ENCODE results near the gene TBC1D30.
"Not testable (repeated sequence)": the region's sequence is repeated elsewhere in the genome, so short reads cannot be mapped to it uniquely, and the experiment has no call there.

TBC1D30 gene

GRCh38 chr12:64806173-64806572 is 18.3 kb upstream of the TBC1D30 start:
- DNase-seq, result no peak

GRCh38 chr12:64806593-64807460 is 17.6 kb upstream of the TBC1D30 start:
- DNase-seq, result peak in 1 of 56 donors; percentile 7

GRCh38 chr12:64808110-64808509 is 16.3 kb upstream of the TBC1D30 start:
- DNase-seq, result no peak

- no peak for DNase-seq
These were observed 13.6 kb upstream of the TBC1D30 start for GRCh38 chr12:64810831-64811230.

GRCh38 chr12:64813723-64814122 is 10.7 kb upstream of the TBC1D30 start:
- no peak for DNase-seq

GRCh38 chr12:64814432-64814831 is 10.0 kb upstream of the TBC1D30 start:
- peak in 4 of 56 donors; percentile 2 to 8 (median 7) for DNase-seq

GRCh38 chr12:64819816-64820402 is 4.5 kb upstream of the TBC1D30 start:
- no peak for DNase-seq

GRCh38 chr12:64820593-64820992 is 3.9 kb upstream of the TBC1D30 start:
- no peak for DNase-seq

- DNase-seq, result no peak
These were observed 3.3 kb upstream of the TBC1D30 start for GRCh38 chr12:64821116-64821630.

- peak in 1 of 56 donors; percentile 36 for DNase-seq
These were observed 332 bp upstream of the TBC1D30 start for GRCh38 chr12:64824130-64824499.

GRCh38 chr12:64825143-64826021 is 935 bp downstream of the TBC1D30 start:
- peak in 6 of 56 donors; percentile 3 to 30 (median 16) for DNase-seq

GRCh38 chr12:64826234-64826633 is 1.8 kb downstream of the TBC1D30 start:
- DNase-seq, result peak in 8 of 56 donors; percentile 7 to 29 (median 12)

- DNase-seq, result no peak
These were observed 4.3 kb downstream of the TBC1D30 start for GRCh38 chr12:64828713-64829112.

- DNase-seq, result no peak
These were observed 9.5 kb downstream of the TBC1D30 start for GRCh38 chr12:64833928-64834327.

GRCh38 chr12:64835901-64836300 is 11.5 kb downstream of the TBC1D30 start:
- DNase-seq, result no peak

- no peak for DNase-seq
These were observed 12.4 kb downstream of the TBC1D30 start for GRCh38 chr12:64836856-64837255.

GRCh38 chr12:64837427-64837826 is 13.0 kb downstream of the TBC1D30 start:
- DNase-seq, result no peak

- no peak for DNase-seq
These were observed 15.7 kb downstream of the TBC1D30 start for GRCh38 chr12:64840119-64840518.

- DNase-seq, result no peak
These were observed 16.7 kb downstream of the TBC1D30 start for GRCh38 chr12:64840949-64841717.

GRCh38 chr12:64848409-64848808 is 24.0 kb downstream of the TBC1D30 start:
- DNase-seq, result not testable (repeated sequence)
